Calu3 (cell line): ENCODE results near the gene KIFBP. TPM values are rescaled to one million over a fixed set of nuclear protein-coding genes. Genes with fewer than 3 reads are reported as not detected.
"Not testable (repeated sequence)": the region's sequence is repeated elsewhere in the genome, so short reads cannot be mapped to it uniquely, and the experiment has no call there.

Source experiments
- Bru-seq: library from RNA; stranded (reverse); fragments of 400-500 nt; gene quantifications from one replicate; lab custom pipeline; 2021; lab: Mats Ljungman, UMichigan
- BruChase-seq, 2 experiments: library from RNA; stranded (reverse); fragments of 400-500 nt; gene quantifications; one replicate each; lab custom pipeline; 2021; lab: Mats Ljungman, UMichigan
- BruUV-seq: library from RNA; stranded (reverse); fragments of 400-500 nt; replicated peaks from 2 replicates; lab custom pipeline; 2021; lab: Mats Ljungman, UMichigan
- CTCF ChIA-PET: fragments of 300-600 bp; sonication (Branson Sonifier 250); formaldehyde crosslinking; loops from one replicate; lab custom pipeline; 2022; ENCODE audit warnings: antibody characterized with exemption; lab: Charles Lee
- DNase-seq: peaks from one replicate; pipeline ENCODE4 v3.0.0; 2022
- H3K27ac Mint-ChIP-seq: one replicate; pipeline ENCODE4 v1.8.0; 2022; ENCODE audit warnings: mixed read lengths; ENCODE audit not compliant: unreplicated experiment
- H3K27me3 Mint-ChIP-seq: one replicate; pipeline ENCODE4 v1.8.0; 2022; ENCODE audit warnings: mixed read lengths; ENCODE audit not compliant: unreplicated experiment
- H3K36me3 Mint-ChIP-seq: one replicate; pipeline ENCODE4 v1.8.0; 2022; ENCODE audit warnings: mild to moderate bottlenecking, moderate library complexity, mixed read lengths; ENCODE audit not compliant: insufficient read depth, unreplicated experiment
- H3K4me1 Mint-ChIP-seq: one replicate; pipeline ENCODE4 v1.8.0; 2022; ENCODE audit warnings: mild to moderate bottlenecking, low read depth, mixed read lengths; ENCODE audit not compliant: unreplicated experiment
- H3K4me3 Mint-ChIP-seq: one replicate; pipeline ENCODE4 v1.8.0; 2022; ENCODE audit warnings: mild to moderate bottlenecking, low read depth, moderate library complexity, mixed read lengths; ENCODE audit not compliant: unreplicated experiment
- H3K9me3 Mint-ChIP-seq: one replicate; pipeline ENCODE4 v1.8.0; 2022; ENCODE audit warnings: low read depth, mixed read lengths; ENCODE audit not compliant: unreplicated experiment
- intact Hi-C: fragments of 100-400 bp; cut with micrococcal nuclease; formaldehyde crosslinking; loops from one replicate; pipeline ENCODE4 v1.10.0; 2022; ENCODE audit not compliant: unreplicated experiment
- long read RNA-seq: library from polyadenylated mRNA; stranded (forward); transcript quantifications from one replicate; pipeline ENCODE4 v2.0.0, GENCODE V29; 2022
- total RNA-seq: library from RNA; stranded (reverse); gene quantifications from 2 replicates; pipeline ENCODE4 v1.2.3, GENCODE V29; 2022
- TF ChIP-seq, protein P1 (sequence below): fragments of 200-600 bp; IDR thresholded peaks from one replicate; pipeline ENCODE4 v1.8.0; 2022; ENCODE audit warnings: antibody characterized with exemption; ENCODE audit not compliant: unreplicated experiment

The KIFBP gene
- total RNA-seq, result 36.7 and 40.0 TPM in 2 replicates
- percentile 75 among the genes with signal in this experiment for Bru-seq, nascent RNA
- percentile 71 among the genes with signal in this experiment for BruChase-seq, experiment 1, labeled RNA remaining after a 6-hour chase
- percentile 75 among the genes with signal in this experiment for BruChase-seq, experiment 2, labeled RNA remaining after a 2-hour chase
- long read RNA-seq, transcript KIF1BP-201 (7 exons, 2,544 nt), result major isoform, 87 of 92 reads
- long read RNA-seq, partial matches to known transcripts, result 1 of 92 reads
- long read RNA-seq, other reads (novel, unspliced or antisense), result 1 of 92 reads

DNA sequence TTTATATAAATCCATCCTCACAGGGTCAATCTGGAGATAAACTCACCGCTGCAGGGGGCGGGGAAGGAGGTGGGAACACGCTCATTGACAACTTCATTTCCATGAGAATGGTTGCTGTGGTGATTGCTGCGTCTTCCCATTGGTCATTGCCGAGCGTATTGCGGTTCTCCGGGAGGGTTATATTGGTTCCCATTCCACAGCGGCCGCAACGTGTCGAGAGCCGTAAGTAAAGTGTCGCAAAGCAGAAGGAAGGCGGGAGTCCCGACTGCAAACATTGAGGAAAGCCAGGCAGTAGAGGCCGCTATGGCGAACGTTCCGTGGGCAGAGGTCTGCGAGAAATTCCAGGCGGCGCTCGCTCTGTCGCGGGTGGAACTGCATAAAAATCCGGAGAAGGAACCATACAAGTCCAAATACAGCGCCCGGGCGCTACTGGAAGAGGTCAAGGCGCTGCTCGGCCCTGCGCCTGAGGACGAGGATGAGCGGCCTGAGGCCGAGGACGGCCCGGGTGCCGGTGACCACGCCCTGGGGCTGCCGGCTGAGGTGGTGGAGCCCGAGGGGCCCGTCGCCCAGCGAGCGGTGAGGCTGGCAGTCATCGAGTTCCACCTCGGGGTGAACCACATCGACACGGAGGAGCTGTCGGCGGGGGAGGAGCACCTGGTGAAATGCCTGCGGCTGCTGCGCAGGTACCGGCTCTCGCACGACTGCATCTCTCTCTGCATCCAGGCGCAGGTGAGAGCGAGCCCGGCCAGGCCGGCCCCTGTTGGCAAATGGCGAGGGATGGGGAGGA is at the start of gene KIFBP:
KIFBP (plus strand) TSS at position 274 of the 787 bp plus-strand sequence; CDS start at position 304, 30 bp downstream.
- DNase-seq, result peak; percentile 92
- CTCF ChIA-PET, result interaction anchor here (1.4 kb wide), 1 partner anchor 105 kb away, joined by 4 read pairs; no protein-coding TSS in a partner anchor
- TF ChIP-seq, protein P1, sequence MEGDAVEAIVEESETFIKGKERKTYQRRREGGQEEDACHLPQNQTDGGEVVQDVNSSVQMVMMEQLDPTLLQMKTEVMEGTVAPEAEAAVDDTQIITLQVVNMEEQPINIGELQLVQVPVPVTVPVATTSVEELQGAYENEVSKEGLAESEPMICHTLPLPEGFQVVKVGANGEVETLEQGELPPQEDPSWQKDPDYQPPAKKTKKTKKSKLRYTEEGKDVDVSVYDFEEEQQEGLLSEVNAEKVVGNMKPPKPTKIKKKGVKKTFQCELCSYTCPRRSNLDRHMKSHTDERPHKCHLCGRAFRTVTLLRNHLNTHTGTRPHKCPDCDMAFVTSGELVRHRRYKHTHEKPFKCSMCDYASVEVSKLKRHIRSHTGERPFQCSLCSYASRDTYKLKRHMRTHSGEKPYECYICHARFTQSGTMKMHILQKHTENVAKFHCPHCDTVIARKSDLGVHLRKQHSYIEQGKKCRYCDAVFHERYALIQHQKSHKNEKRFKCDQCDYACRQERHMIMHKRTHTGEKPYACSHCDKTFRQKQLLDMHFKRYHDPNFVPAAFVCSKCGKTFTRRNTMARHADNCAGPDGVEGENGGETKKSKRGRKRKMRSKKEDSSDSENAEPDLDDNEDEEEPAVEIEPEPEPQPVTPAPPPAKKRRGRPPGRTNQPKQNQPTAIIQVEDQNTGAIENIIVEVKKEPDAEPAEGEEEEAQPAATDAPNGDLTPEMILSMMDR, result peak; percentile 63
- H3K4me1 Mint-ChIP-seq, result peaks cover 27% of the 10 kb centered on the region
- H3K9me3 Mint-ChIP-seq, result no peaks in the 10 kb centered on the region
- H3K4me3 Mint-ChIP-seq, result peak within 1 kb of the TSS; percentile 87
- H3K27ac Mint-ChIP-seq, result peak within 1 kb of the TSS; percentile 81
- BruUV-seq, result no TSS peak
- peaks cover 51% of the 10 kb centered on the region for H3K36me3 Mint-ChIP-seq
- intact Hi-C loops, result no loop called here
- no peaks in the 10 kb centered on the region for H3K27me3 Mint-ChIP-seq

GRCh38 chr10:68938884-68939283 is 49.7 kb upstream of the KIFBP start:
- no peaks in the 10 kb centered on the region for H3K27me3 Mint-ChIP-seq
- no peaks in the 10 kb centered on the region for H3K9me3 Mint-ChIP-seq
- no peak overlapping the region for H3K27ac Mint-ChIP-seq
- no peak overlapping the region for H3K4me3 Mint-ChIP-seq
- H3K4me1 Mint-ChIP-seq, result peaks cover 17% of the 10 kb centered on the region
- H3K36me3 Mint-ChIP-seq, result peaks cover 29% of the 10 kb centered on the region
- intact Hi-C loops, result no loop called here
- TF ChIP-seq, protein P1, result no peak
- DNase-seq, result no peak
- CTCF ChIA-PET, result no interaction called here
- no TSS peak for BruUV-seq

GRCh38 chr10:68940917-68941316 is 47.7 kb upstream of the KIFBP start:
- CTCF ChIA-PET, H3K9me3 Mint-ChIP-seq, BruUV-seq, intact Hi-C loops, H3K27ac Mint-ChIP-seq, H3K4me3 Mint-ChIP-seq, H3K27me3 Mint-ChIP-seq, DNase-seq: not testable (repeated sequence)
- peaks cover 17% of the 10 kb centered on the region for H3K4me1 Mint-ChIP-seq
- H3K36me3 Mint-ChIP-seq, result peaks cover 44% of the 10 kb centered on the region

DNA sequence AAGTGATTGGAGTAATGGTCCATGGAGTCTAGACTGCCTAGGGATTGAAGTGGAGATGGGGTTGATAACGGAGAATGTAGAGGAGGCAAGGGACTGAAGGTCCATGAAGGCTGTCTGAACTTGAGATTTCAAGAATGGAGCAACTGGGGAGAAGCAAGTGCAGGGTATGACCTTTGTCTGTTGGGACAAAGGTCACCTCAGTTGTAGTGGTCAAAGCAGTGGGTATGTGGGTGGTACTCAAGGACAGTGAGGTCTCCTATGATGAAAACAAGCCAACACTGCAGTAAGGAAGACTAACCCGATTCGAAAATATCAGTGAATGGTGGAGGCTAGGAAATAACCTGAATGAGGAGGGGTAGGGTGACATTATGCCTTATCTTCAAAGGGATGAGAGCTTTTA is 38.0 kb upstream of the KIFBP start:
- Mint-ChIP-seq H3K36me3 (peaks cover 25% of the 10 kb centered on the region), H3K9me3 (no peaks in the 10 kb centered on the region), H3K4me1 (no peaks in the 10 kb centered on the region), H3K27me3 (no peaks in the 10 kb centered on the region), H3K27ac (no peak overlapping the region), H3K4me3 (no peak overlapping the region)
- no peak for DNase-seq
- TF ChIP-seq, protein P1, result no peak
- CTCF ChIA-PET, result no interaction called here
- intact Hi-C loops, result no loop called here
- no TSS peak for BruUV-seq
